Amniotic epithelial cell (primary cell): Measurements from ENCODE around the gene SAMD1.

ENCODE experiments used
- DNase-seq: peaks from one replicate; pipeline ENCODE4 v3.0.0-alpha.2; 2010; ENCODE audit warnings: low read depth

The SAMD1 gene

GRCh38 chr19:14113762-14114414, 23.3 kb upstream of the SAMD1 start:
- no peak for DNase-seq

GRCh38 chr19:14112809-14113385, 22.3 kb upstream of the SAMD1 start:
- no peak for DNase-seq

GRCh38 chr19:14112051-14112808, 21.7 kb upstream of the SAMD1 start:
- no peak for DNase-seq

- DNase-seq: no peak
Observed at GRCh38 chr19:14111486-14111885, 20.9 kb upstream of the SAMD1 start.

- no peak for DNase-seq
Observed at GRCh38 chr19:14110650-14111049, 20.1 kb upstream of the SAMD1 start.

- peak; percentile 46 for DNase-seq
Observed at GRCh38 chr19:14107581-14108461, 17.3 kb upstream of the SAMD1 start.

- DNase-seq: no peak
Observed at GRCh38 chr19:14106840-14107239, 16.3 kb upstream of the SAMD1 start.

GRCh38 chr19:14105680-14106079, 15.1 kb upstream of the SAMD1 start:
- no peak for DNase-seq

GRCh38 chr19:14103310-14103709, 12.8 kb upstream of the SAMD1 start:
- no peak for DNase-seq

GRCh38 chr19:14102756-14103155, 12.2 kb upstream of the SAMD1 start:
- no peak for DNase-seq

GRCh38 chr19:14102102-14102696, 11.6 kb upstream of the SAMD1 start:
- DNase-seq: no peak

- DNase-seq: no peak
Observed at GRCh38 chr19:14101003-14101545, 10.5 kb upstream of the SAMD1 start.

- DNase-seq: no peak
Observed at GRCh38 chr19:14097532-14098151, 7.1 kb upstream of the SAMD1 start.

- no peak for DNase-seq
Observed at GRCh38 chr19:14096272-14096992, 5.9 kb upstream of the SAMD1 start.

- no peak for DNase-seq
Observed at GRCh38 chr19:14094854-14095253, 4.3 kb upstream of the SAMD1 start.

- no peak for DNase-seq
Observed at GRCh38 chr19:14093117-14093823, 2.7 kb upstream of the SAMD1 start.

- no peak for DNase-seq
Observed at GRCh38 chr19:14091813-14092462, 1.4 kb upstream of the SAMD1 start.

- peak; percentile 52 for DNase-seq
Observed at GRCh38 chr19:14091081-14091812, 696 bp upstream of the SAMD1 start.
